SU-DHL-6 (cell line): ENCODE measurements around the gene BAHD1.

Experiments used
- H2AFZ ChIP-seq: fragments of 200-600 bp; sonication (generic); 2 replicates; pipeline ENCODE4 v1.6.1; 2014; ENCODE audit warnings: low read depth, mild to moderate bottlenecking, moderate library complexity, mixed read lengths, antibody characterized with exemption, low read length; ENCODE audit not compliant: severe bottlenecking
- H3F3A ChIP-seq: fragments of 200-600 bp; shearing (Covaris generic); 2 replicates; pipeline ENCODE4 v1.6.0; 2016; ENCODE audit warnings: antibody characterized with exemption, mild to moderate bottlenecking; ENCODE audit not compliant: insufficient read depth
- H3K27ac ChIP-seq: fragments of 200-600 bp; sonication (generic); 2 replicates; pipeline ENCODE4 v1.5.1; 2016; ENCODE audit warnings: low read depth, mild to moderate bottlenecking, low read length, moderate library complexity, mixed read lengths
- H3K27me3 ChIP-seq: fragments of 200-600 bp; sonication (generic), shearing (Covaris generic); 2 replicates; pipeline ENCODE4 v1.6.0; 2014; ENCODE audit warnings: mild to moderate bottlenecking, low read length
- H3K36me3 ChIP-seq: fragments of 200-600 bp; sonication (generic); 2 replicates; pipeline ENCODE4 v1.6.1; 2014; ENCODE audit warnings: mild to moderate bottlenecking, low read length, mixed read lengths
- H3K4me2 ChIP-seq: fragments of 300-600, 200-600 bp; shearing (Covaris generic), sonication (generic); 2 replicates; pipeline ENCODE4 v1.6.0; 2014; ENCODE audit warnings: low read length, low read depth, mild to moderate bottlenecking; ENCODE audit not compliant: poor library complexity, severe bottlenecking
- H3K4me3 ChIP-seq: fragments of 200-600 bp; sonication (generic); 2 replicates; pipeline ENCODE4 v1.5.1; 2014; ENCODE audit warnings: antibody characterized with exemption, low read length, mild to moderate bottlenecking, mixed read lengths; ENCODE audit not compliant: insufficient read depth, poor library complexity, severe bottlenecking
- H3K79me2 ChIP-seq: fragments of 200-600 bp; sonication (generic); 2 replicates; pipeline ENCODE4 v1.6.1; 2014; ENCODE audit warnings: mild to moderate bottlenecking, low read length, moderate library complexity; ENCODE audit not compliant: insufficient read depth
- H3K9ac ChIP-seq: fragments of 200-600 bp; sonication (generic); 2 replicates; pipeline ENCODE4 v1.7.0; 2014; ENCODE audit warnings: mild to moderate bottlenecking, low read length
- H3K9me2 ChIP-seq: fragments of 200-600 bp; sonication (generic); replicated peaks from 2 replicates; pipeline ENCODE4 v1.6.1; 2014; ENCODE audit warnings: low read length; ENCODE audit not compliant: insufficient read depth
- H3K9me3 ChIP-seq: fragments of 200-600 bp; sonication (generic); 2 replicates; pipeline ENCODE4 v1.6.1; 2014; ENCODE audit warnings: low read length, mixed read lengths; ENCODE audit not compliant: insufficient read depth
- H4K20me1 ChIP-seq: fragments of 200-600 bp; sonication (generic); 2 replicates; pipeline ENCODE4 v1.6.1; 2014; ENCODE audit warnings: low read depth, mild to moderate bottlenecking, antibody characterized with exemption, low read length, moderate library complexity, mixed read lengths
- CTCF ChIP-seq: fragments of 200-600 bp; sonication (generic); IDR thresholded peaks from one replicate; pipeline ENCODE4 v1.5.1; 2017; ENCODE audit warnings: antibody characterized with exemption, mild to moderate bottlenecking, low read length, moderate library complexity; ENCODE audit not compliant: insufficient read depth, poor library complexity, severe bottlenecking
- EZH2phosphoT487 ChIP-seq: fragments of 200-600 bp; sonication (generic), shearing (Covaris generic); conservative IDR thresholded peaks from 2 replicates; pipeline ENCODE4 v1.6.1; 2018; ENCODE audit warnings: mild to moderate bottlenecking, antibody characterized with exemption, low read length, moderate library complexity, mixed read lengths

BAHD1 gene

GRCh38 chr15:40398413-40398873 lies 42.3 kb upstream of the BAHD1 start:
- no peaks in the 10 kb centered on the region for H3K79me2 ChIP-seq
- no peaks in the 10 kb centered on the region for H3K27me3 ChIP-seq
- H3K9me2 ChIP-seq: no peaks in the 10 kb centered on the region
- no peak overlapping the region for H2AFZ ChIP-seq
- no peak overlapping the region for H3K4me3 ChIP-seq
- peaks cover 7% of the 10 kb centered on the region for H3K36me3 ChIP-seq
- no peak overlapping the region for H3K9ac ChIP-seq
- no peak overlapping the region for H3K27ac ChIP-seq
- H3F3A ChIP-seq: peaks cover 24% of the 10 kb centered on the region
- no peaks in the 10 kb centered on the region for H4K20me1 ChIP-seq
- H3K4me2 ChIP-seq: peak overlapping the region; percentile 15
- TF ChIP-seq EZH2phosphoT487 (no peak), CTCF (no peak)
- H3K9me3 ChIP-seq: no peaks in the 10 kb centered on the region

GRCh38 chr15:40399370-40399769 lies 41.4 kb upstream of the BAHD1 start:
- Histone ChIP-seq H3K79me2 (no peaks in the 10 kb centered on the region), H4K20me1 (no peaks in the 10 kb centered on the region), H2AFZ (no peak overlapping the region), H3K27ac (no peak overlapping the region), H3K27me3 (no peaks in the 10 kb centered on the region), H3K9me3 (no peaks in the 10 kb centered on the region), H3K36me3 (no peaks in the 10 kb centered on the region), H3K4me2 (no peak overlapping the region), H3K9ac (no peak overlapping the region), H3F3A (peaks cover 16% of the 10 kb centered on the region), H3K4me3 (no peak overlapping the region), H3K9me2 (no peaks in the 10 kb centered on the region)
- TF ChIP-seq EZH2phosphoT487 (no peak), CTCF (no peak)

- Histone ChIP-seq H3K27me3 (no peaks in the 10 kb centered on the region), H3K4me2 (peak within 1 kb of the TSS; percentile 82), H3K9me3 (no peaks in the 10 kb centered on the region), H3K9ac (peak within 1 kb of the TSS; percentile 84), H4K20me1 (no peaks in the 10 kb centered on the region), H3F3A (no peaks in the 10 kb centered on the region), H3K27ac (peak within 1 kb of the TSS; percentile 44), H2AFZ (peak within 1 kb of the TSS; percentile 95), H3K4me3 (peak within 1 kb of the TSS; percentile 82), H3K36me3 (no peaks in the 10 kb centered on the region), H3K79me2 (peaks cover 7% of the 10 kb centered on the region), H3K9me2 (no peaks in the 10 kb centered on the region)
- TF ChIP-seq EZH2phosphoT487 (no peak), CTCF (no peak)
These were observed 35.0 kb upstream of the BAHD1 start, which contains the start of gene IVD for GRCh38 chr15:40405501-40406381. IVD (plus strand) TSS chr15:40405795; CDS start chr15:40405828, 33 bp downstream.
